Activated T-cell treated with anti-CD3 and anti-CD28 coated beads for 48 hours (primary cell): ENCODE data around the gene CT47A7.
"Not testable (repeated sequence)": the region's sequence is repeated elsewhere in the genome, so short reads cannot be mapped to it uniquely, and the experiment has no call there.

Source experiments
- DNase-seq: peaks from one replicate; pipeline ENCODE4 v3.0.0-alpha.2; 2020; ENCODE audit warnings: low read depth

The CT47A7 gene

DNA sequence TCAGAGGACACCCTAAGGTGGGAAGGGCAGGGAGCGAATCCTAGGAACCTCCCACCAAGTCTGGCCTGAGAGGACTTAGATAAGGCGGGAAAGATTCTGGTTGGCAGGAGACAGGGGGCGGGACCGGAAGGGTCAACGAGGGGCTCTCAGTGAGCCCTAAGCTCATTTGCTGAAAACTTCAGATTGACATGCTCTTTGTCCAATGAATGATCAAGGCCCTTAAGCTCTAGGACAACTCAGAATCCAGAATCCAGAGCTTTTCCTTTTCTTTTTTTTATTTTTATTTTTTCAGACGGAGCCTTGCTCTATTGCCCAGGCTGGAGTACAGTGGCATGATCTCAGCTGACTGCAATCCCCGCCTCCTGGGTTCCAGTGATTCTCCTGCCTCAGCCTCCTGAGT lies at the start of gene CT47A7:
Gene CT47A7 (minus strand): TSS at position 101 of the 400 bp plus-strand sequence. CDS start 255 bp downstream, outside the sequence.
- not testable (repeated sequence) for DNase-seq

DNA sequence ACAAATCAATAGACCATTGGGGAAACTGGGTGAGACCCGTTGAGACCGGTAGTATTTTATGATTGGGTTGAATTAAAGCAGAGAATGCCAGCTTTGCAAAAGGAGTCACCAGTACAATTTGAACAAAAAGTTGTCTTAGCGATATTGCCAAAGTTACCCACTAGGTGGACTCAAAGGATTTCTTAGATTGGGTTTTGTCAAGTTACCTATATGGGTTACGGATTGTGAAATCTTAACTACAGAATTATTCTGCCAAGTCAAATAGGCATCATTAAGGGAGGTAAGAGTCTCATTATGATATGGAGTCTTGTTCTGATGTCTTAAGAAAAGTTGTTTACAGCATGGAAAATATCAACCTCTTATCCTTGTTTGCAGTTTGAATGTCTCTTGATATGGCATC lies 44.2 kb upstream of the CT47A7 start:
- no peak for DNase-seq

DNA sequence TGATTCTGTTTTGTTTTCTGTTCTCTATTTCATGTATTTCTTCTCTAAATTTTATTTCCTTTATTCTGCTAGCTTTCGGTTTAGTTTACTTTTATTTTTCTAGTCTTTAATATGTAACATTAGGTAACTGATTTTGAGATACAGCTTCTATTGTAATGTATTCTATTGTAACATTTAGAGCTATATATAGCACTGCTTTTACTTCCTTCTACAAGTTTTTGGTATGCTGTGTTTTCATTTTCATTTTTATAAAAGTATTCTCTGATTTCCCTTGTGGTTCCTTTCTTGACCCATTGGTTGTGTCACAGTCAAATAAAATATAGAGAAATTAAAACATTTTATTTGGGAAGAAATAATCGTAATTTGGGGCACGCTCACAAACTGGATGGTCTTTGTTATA lies 43.0 kb upstream of the CT47A7 start:
- DNase-seq, result no peak

DNA sequence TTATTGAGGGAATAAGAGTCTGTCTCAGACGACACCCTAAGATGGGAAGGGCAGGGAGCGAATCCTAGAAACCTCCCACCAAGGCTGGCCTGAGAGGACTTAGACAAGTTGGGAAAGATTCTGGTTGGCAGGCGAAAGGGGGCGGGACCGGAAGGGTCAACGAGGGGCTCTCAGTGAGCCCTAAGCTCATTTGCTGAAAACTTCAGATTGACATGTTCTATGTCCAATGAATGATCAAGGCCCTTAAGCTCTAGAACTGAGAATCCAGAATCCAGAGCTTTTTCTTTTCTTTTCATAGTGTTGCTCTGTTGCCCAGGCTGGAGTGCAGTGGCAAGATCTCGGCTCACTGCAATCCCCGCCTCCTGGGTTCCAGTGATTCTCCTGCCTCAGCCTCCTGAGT lies 29.3 kb upstream of the CT47A7 start, which contains the start of gene CT47A1:
Gene CT47A1 (minus strand): TSS at position 101 of the 400 bp plus-strand sequence. CDS start 231 bp downstream, outside the sequence.
- not testable (repeated sequence) for DNase-seq
